Activated CD4-positive, CD25-positive, alpha-beta regulatory T cell treated with anti-CD3 and anti-CD28 coated beads, Interleukin-2, amount 50 U/mL, for 16 hours (primary cell): ENCODE data around the gene SARNP.

Experiments used
- DNase-seq: peaks from one replicate; pipeline ENCODE4 v3.0.0-alpha.2; 2020; ENCODE audit warnings: low read depth, low spot score

SARNP gene

GRCh38 chr12:55707841-55708694, 109.5 kb downstream of the SARNP start, which contains the start of gene ITGA7:
TSS of gene ITGA7 (minus strand) at chr12:55707904. CDS start at chr12:55707682, 222 bp downstream.
- peak; percentile 42 for DNase-seq
